Prostate gland (tissue), 2 donors: ENCODE results near the gene TUBB8B. TPM values are rescaled to one million over a fixed set of nuclear protein-coding genes. Genes with fewer than 3 reads are reported as not detected.
"Not testable (repeated sequence)": the region's sequence is repeated elsewhere in the genome, so short reads cannot be mapped to it uniquely, and the experiment has no call there.

ENCODE experiments used
- DNase-seq: peaks from one replicate; pipeline ENCODE4 v3.0.0-alpha.2; 2019; ENCODE audit warnings: low spot score
- H3K27ac ChIP-seq, 2 donors: fragments of 200-600 bp; sonication (generic); 2 replicates each; pipeline ENCODE4 v1.5.1; 2017 to 2019
- H3K27me3 ChIP-seq: fragments of 200-600 bp; sonication (generic); replicated peaks from 2 replicates; pipeline ENCODE4 v1.5.1; 2019; ENCODE audit not compliant: insufficient read depth
- H3K36me3 ChIP-seq, 2 donors: fragments of 200-600 bp; sonication (generic); 1 replicate in 1 of 2; 2 replicates in 1 of 2; pipeline versions ENCODE4 v1.5.1 to v1.8.1; 2017 to 2019
- H3K4me1 ChIP-seq: fragments of 200-600 bp; sonication (generic); replicated peaks from 2 replicates; pipeline ENCODE4 v1.5.1; 2019
- H3K4me3 ChIP-seq, 2 donors: fragments of 200-600 bp; sonication (generic); 2 replicates each; pipeline ENCODE4 v1.5.1; 2017 to 2019
- H3K9me3 ChIP-seq: fragments of 200-600 bp; sonication (generic); 2 replicates; pipeline ENCODE4 v1.5.1; 2017
- WGBS: methylation state at CpG from one replicate; pipeline ENCODE4 v1.1.5; 2018; 5-methylcytosine and 5-hydroxymethylcytosine counted together
- intact Hi-C: fragments of 100-400 bp; cut with DNase I; formaldehyde crosslinking; loops from one replicate; pipeline ENCODE4 v1.14.2; 2022
- total RNA-seq, 2 donors: library from RNA; depleted of rRNA; stranded (reverse); fragments of >200 nt; gene quantifications; one replicate each; pipeline ENCODE4 v1.1.0, GENCODE V29; 2016
- TF ChIP-seq, protein P1 (sequence below), 4 experiments: fragments of 200-600 bp in 2 of 4; fragments of 450-650 bp in 2 of 4; sonication (generic) in 2 of 4; IDR thresholded peaks; 1 replicate in 3 of 4; 2 replicates in 1 of 4; pipeline ENCODE4 v1.5.1; 2016 to 2019; ENCODE audit warnings: antibody characterized with exemption in 4 of 4, mild to moderate bottlenecking in 2 of 4, moderate library complexity in 2 of 4

TUBB8B gene
- total RNA-seq, 2 donors from 2014 or later, result 1.0 to 3.9 TPM

DNA sequence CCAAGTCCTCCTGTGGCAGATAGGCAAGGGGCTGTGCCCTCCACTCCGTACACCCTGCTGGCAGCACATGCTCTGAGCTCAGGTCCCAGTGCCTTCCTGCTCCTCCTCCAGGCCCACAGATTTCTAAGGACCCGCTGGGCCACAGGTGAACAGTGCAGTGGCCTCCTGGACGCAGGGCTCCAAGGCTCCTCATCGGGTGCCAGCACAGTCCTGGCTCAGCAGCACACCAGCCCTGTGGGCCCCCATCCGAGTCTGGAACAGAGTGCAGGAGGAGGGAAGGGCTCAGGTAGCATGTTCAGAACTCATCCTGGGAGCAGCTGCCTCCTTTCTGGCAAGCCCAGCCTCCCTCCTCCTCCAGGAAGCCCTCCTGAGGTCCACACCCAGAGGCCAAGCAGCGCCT is 30.8 kb upstream of the TUBB8B start:
- H3K9me3 ChIP-seq, intact Hi-C loops, H3K4me1 ChIP-seq, H3K4me3 ChIP-seq, H3K27me3 ChIP-seq, H3K27ac ChIP-seq, H3K36me3 ChIP-seq, DNase-seq: not testable (repeated sequence)
- 70% methylated on average over 6 of the region's 6 CpGs for WGBS

DNA sequence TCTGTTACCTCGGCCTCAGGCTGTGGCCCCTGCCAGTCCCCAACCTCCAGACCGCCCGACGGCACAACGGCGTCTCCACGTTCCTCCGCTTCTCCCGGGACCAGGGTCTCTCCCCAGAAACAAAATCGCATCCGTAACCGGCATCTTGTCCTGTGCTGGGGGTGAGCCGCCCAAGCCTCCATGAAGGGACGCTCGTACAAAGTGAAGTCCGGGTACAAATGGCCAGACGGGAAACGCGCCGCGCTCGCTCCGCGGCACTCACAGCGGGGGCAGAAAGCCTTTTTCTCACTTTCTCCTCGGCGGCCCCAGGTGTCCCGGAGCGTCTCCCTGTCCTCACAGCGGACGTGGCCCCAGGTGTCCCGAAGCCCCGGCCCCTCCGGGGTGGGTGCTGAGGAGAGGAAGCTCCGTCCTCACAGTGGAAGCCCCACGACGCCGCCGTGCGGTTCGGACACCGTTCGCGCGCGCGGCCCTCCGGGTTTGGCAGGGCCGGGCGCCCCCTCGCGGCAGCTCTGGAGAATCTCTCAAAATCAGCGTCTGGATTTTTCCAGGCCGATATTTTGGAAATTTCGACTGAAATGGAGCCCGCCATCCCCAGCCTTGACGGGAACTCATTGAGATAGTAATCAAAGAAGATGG is 26.2 kb upstream of the TUBB8B start:
- H3K36me3 ChIP-seq, DNase-seq, intact Hi-C loops, H3K27me3 ChIP-seq, H3K4me3 ChIP-seq, H3K4me1 ChIP-seq, H3K27ac ChIP-seq, H3K9me3 ChIP-seq: not testable (repeated sequence)
- TF ChIP-seq, protein P1, sequence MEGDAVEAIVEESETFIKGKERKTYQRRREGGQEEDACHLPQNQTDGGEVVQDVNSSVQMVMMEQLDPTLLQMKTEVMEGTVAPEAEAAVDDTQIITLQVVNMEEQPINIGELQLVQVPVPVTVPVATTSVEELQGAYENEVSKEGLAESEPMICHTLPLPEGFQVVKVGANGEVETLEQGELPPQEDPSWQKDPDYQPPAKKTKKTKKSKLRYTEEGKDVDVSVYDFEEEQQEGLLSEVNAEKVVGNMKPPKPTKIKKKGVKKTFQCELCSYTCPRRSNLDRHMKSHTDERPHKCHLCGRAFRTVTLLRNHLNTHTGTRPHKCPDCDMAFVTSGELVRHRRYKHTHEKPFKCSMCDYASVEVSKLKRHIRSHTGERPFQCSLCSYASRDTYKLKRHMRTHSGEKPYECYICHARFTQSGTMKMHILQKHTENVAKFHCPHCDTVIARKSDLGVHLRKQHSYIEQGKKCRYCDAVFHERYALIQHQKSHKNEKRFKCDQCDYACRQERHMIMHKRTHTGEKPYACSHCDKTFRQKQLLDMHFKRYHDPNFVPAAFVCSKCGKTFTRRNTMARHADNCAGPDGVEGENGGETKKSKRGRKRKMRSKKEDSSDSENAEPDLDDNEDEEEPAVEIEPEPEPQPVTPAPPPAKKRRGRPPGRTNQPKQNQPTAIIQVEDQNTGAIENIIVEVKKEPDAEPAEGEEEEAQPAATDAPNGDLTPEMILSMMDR (IDR thresholded peaks at IDR 0.05), result peak in 1 of 4 experiments; percentile 10
- WGBS, result 67% methylated on average over 57 of the region's 57 CpGs

DNA sequence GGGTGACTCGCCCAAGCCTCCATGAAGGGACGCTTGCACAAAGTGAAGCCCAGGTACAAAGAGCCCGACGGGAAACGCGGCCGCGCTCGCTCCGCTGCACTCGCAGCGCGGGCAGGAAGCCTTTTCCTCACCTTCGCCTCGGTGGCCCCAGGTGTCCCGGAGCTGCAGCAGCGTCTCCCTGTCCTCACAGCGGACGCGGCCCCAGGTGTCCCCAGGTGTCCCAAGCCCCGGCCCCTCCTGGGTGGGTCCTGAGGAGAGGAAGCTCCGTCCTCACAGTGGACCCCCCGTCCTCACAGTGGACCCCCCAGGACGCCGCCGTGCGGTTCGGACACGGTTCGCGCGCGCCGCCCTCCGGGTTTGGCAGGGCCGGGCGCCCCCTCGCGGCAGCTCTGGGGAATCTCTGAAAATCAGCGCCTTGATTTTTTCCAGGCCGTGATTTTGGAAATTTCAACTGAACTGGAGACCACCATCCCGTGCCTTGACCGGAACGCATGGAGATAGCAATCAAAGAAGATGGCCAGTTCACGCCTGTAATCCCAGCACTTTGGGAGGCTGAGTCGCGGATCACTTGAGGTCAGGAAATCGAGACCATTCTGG is 23.9 kb upstream of the TUBB8B start:
- intact Hi-C loops, H3K4me3 ChIP-seq, H3K36me3 ChIP-seq, DNase-seq, H3K27ac ChIP-seq, H3K4me1 ChIP-seq, H3K27me3 ChIP-seq, H3K9me3 ChIP-seq: not testable (repeated sequence)
- WGBS, result 45% methylated on average over 36 of the region's 48 CpGs

DNA sequence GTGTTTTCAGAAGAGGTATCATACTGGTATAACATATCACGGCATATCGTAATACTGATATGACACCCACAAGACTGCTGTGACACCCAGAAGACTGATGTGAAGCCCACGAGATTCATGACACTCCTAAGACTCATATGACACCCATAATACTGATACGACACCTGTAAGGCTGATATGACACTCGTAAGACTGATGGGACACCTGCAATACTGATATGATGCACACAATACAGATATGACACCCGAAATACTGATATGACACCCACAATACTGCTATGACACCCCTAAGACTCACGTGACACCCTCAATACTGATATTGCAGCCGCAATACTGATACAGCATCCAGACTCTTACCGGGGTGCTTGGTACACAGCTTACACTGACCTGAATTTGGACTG is 18.3 kb upstream of the TUBB8B start:
- H3K4me3 ChIP-seq, H3K27me3 ChIP-seq, DNase-seq, H3K4me1 ChIP-seq, H3K36me3 ChIP-seq, intact Hi-C loops, H3K27ac ChIP-seq, H3K9me3 ChIP-seq: not testable (repeated sequence)
- 65% methylated on average over 9 of the region's 9 CpGs for WGBS

DNA sequence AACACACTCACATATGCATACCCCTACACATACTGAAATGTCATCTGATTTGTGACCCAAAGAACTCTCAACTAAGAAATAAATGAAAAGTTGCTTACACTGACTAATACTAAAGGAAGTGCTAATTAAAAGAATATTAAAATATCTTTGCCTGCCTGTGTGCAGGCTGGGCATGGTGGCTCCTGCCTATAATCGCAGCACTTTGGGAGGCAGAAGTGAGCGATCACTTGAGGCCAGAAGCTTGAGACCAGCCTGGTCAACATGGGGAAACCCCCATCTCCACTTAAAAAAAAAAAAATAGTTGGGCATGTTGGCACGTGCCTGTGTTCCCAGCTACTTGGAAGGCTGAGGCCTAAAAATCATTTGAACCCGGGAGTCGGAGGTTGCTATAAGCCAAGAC is 14.9 kb upstream of the TUBB8B start:
- DNase-seq, H3K4me1 ChIP-seq, H3K36me3 ChIP-seq, H3K27ac ChIP-seq, H3K4me3 ChIP-seq, H3K27me3 ChIP-seq, intact Hi-C loops, H3K9me3 ChIP-seq: not testable (repeated sequence)
- WGBS, result 86% methylated on average over 5 of the region's 5 CpGs

DNA sequence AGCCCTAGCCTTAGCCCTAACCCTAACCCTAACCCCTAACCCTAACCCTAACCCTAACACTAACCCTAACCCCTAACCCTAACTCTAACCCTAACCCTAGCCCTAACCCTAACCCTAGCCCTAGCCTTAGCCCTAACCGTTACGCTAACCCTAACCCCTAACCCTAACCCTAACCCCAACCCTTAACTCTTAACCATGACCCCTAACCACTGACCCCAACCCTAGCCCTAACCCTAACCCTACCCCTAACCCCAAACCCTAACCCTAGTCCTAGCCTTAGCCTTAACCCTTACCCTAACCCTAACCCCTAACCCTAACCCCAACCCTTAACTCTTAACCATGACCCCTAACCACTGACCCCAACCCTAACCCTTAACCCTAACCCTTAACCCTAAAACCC is 14.2 kb upstream of the TUBB8B start:
- H3K4me1 ChIP-seq, H3K9me3 ChIP-seq, H3K27ac ChIP-seq, H3K36me3 ChIP-seq, H3K27me3 ChIP-seq, intact Hi-C loops, H3K4me3 ChIP-seq, DNase-seq: not testable (repeated sequence)
- 100% methylated on average over 2 of the region's 2 CpGs for WGBS

DNA sequence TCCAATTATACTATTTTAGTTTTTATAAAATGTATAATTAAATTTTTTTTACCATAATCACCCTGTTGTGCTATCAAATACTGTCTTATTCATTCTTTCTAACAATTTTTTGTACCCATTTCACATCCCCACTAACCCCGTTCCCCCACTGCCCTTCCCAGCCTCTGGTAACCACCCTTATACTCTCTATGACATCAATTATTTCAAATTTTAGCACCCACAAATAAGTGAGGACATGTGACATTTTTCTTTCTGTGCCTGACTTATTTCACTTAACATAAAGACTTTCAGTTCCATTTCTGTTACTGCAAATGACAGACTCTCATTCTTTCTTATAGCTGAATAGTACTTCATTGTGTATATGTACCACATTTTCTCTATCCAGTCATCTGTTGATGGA is 5.0 kb upstream of the TUBB8B start:
- H3K4me1 ChIP-seq, H3K27me3 ChIP-seq, intact Hi-C loops, H3K4me3 ChIP-seq, H3K36me3 ChIP-seq, H3K9me3 ChIP-seq, H3K27ac ChIP-seq, DNase-seq: not testable (repeated sequence)
- 86% methylated on average over 1 of the region's 1 CpG for WGBS

DNA sequence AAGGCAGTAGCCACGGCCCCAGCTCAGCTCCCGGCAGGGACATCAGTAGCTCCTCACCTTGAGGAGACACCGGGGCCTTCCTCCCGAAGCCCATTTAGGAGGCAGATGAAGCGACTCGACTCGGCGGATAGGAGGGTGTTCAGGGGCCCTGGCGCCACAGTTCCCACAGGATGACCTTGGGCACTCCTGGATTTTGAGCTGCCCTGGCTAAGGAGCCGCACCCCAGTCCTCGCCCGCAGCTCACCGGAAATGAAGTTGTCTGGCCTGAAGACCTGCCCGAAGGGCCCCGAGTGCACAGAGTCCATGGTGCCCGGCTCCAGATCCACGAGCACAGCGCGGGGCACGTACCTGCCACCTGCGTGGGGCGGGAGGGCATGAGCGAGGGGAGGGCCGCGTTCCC is 719 bp downstream of the TUBB8B start:
- DNase-seq, H3K36me3 ChIP-seq, intact Hi-C loops, H3K27me3 ChIP-seq, H3K9me3 ChIP-seq, H3K4me1 ChIP-seq, H3K4me3 ChIP-seq, H3K27ac ChIP-seq: not testable (repeated sequence)
- 97% methylated on average over 25 of the region's 25 CpGs for WGBS

DNA sequence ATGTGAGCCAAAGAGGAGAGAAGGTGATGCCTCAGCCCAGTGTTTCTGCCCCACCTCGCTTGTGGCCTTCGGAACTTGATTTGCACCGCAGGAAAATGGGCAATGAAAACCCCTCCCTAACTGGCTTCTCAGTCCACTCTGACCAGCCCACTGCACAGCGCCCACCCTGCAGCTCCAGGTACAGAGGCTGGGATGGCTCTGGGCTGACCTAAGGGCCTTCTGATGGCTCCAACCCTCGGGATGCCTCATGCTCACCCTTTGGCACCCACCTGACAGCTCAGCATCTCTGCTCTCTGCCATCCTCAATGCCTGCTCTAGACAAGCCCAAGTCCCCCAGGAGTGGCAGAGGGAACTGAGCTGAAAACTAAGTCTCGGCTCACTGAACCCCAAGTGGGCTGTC is 36.2 kb downstream of the TUBB8B start:
- WGBS, result no CpG with 5 or more reads among the region's 6 CpGs
- H3K9me3 ChIP-seq, H3K4me3 ChIP-seq, DNase-seq, H3K27me3 ChIP-seq, H3K27ac ChIP-seq, intact Hi-C loops, H3K36me3 ChIP-seq, H3K4me1 ChIP-seq: not testable (repeated sequence)

DNA sequence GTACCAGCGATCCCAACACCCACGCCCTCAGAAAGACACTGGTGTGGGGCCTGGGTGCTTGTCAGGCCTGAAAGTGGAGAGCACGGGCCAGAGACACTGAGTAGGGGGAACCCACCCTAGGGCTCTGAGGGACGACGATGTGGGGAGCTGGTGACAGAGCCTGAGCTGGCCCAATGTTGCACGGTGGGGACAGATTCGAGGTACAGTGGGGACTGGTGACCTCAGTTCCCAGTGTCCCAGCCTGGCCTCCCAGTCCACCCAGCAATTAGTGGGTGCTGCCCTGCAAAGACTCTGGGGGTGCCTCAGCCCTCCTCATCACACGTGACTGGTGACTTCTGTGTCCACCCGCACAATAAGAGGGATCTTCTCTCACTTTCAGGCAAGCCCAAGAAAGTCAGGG is 36.6 kb downstream of the TUBB8B start:
- H3K36me3 ChIP-seq, H3K9me3 ChIP-seq, H3K4me3 ChIP-seq, H3K27me3 ChIP-seq, DNase-seq, H3K27ac ChIP-seq, H3K4me1 ChIP-seq, intact Hi-C loops: not testable (repeated sequence)
- WGBS, result no CpG with 5 or more reads among the region's 9 CpGs

DNA sequence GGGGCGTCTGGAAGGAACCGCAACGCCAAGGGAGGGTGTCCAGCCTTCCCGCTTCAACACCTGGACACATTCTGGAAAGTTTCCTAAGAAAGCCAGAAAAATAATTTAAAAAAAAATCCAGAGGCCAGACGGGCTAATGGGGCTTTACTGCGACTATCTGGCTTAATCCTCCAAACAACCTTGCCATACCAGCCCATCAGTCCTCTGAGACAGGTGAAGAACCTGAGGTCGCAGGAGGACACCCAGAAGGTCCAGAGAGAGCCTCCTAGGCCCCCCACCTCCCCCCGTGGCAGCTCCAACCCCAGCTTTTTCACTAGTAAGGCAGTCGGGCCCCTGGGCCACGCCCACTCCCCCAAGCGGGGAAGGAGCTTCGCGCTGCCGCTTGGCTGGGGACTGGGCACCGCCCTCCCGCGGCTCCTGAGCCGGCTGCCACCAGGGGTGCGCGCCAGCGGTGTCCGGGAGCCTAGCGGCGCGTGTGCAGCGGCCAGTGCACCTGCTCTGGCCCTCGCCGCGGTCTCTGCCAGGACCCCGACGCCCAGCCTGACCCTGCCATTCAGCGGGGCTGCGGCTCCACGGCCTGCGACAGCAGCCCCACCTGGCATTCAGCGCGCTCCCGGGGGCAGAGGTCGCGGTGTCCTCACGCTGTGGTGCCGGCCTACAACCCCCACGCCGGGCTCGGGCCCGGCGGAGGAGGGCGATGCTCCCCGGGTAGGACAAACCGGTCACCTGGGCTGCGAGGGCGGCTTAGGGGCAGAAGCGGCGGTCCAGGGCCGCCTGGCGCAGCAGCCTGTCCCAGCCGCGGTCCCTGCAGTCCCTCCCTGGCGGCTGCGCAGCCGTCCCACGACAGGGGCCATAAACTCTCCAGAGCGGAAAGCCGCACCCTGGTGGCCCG is 37.8 kb downstream of the TUBB8B start:
- intact Hi-C loops, H3K27me3 ChIP-seq, H3K4me1 ChIP-seq, H3K9me3 ChIP-seq, H3K27ac ChIP-seq, DNase-seq, H3K4me3 ChIP-seq, H3K36me3 ChIP-seq: not testable (repeated sequence)
- 93% methylated on average over 13 of the region's 65 CpGs for WGBS
